HepG2 (cell line): ENCODE data around the gene WDR54. TPM values are rescaled to one million over a fixed set of nuclear protein-coding genes. Genes with fewer than 3 reads are reported as not detected.

Experiments
- ARHGAP35 ChIP-seq: sonication (generic); formaldehyde crosslinking; IDR thresholded peaks from 2 replicates; pipeline ENCODE4 v1.9.0; 2022; ENCODE audit warnings: mild to moderate bottlenecking, inconsistent platforms, moderate library complexity, missing genetic modification reagents, borderline replicate concordance
- CCDC6 ChIP-seq: sonication (generic); formaldehyde crosslinking; IDR thresholded peaks from 2 replicates; pipeline ENCODE4 v1.8.1; 2022; ENCODE audit warnings: mild to moderate bottlenecking, missing genetic modification reagents, moderate library complexity
- FLYWCH1 ChIP-seq: sonication (generic); formaldehyde crosslinking; IDR thresholded peaks from 2 replicates; pipeline ENCODE4 v1.8.1; 2023; ENCODE audit warnings: mild to moderate bottlenecking, missing genetic modification reagents
- HES4 ChIP-seq: sonication (generic); formaldehyde crosslinking; IDR thresholded peaks from 2 replicates; pipeline ENCODE4 v1.9.0; 2021; ENCODE audit warnings: mild to moderate bottlenecking, missing genetic modification reagents, borderline replicate concordance
- HINFP ChIP-seq: sonication (generic); formaldehyde crosslinking; IDR thresholded peaks from 2 replicates; pipeline ENCODE4 v1.4.0; 2020; ENCODE audit warnings: low read depth, mild to moderate bottlenecking, missing genetic modification reagents
- IRX3 ChIP-seq: sonication (generic); formaldehyde crosslinking; IDR thresholded peaks from 2 replicates; pipeline ENCODE4 v1.8.1; 2023; ENCODE audit warnings: mild to moderate bottlenecking, low read depth, missing genetic modification reagents, borderline replicate concordance
- RARA ChIP-seq: IDR thresholded peaks from 2 replicates; pipeline ENCODE4 v1.6.1; 2016; ENCODE audit warnings: missing genetic modification reagents, missing compliant biosample characterization
- REL ChIP-seq: sonication (generic); formaldehyde crosslinking; conservative IDR thresholded peaks from 2 replicates; pipeline ENCODE4 v1.8.0; 2022; ENCODE audit warnings: mild to moderate bottlenecking, missing genetic modification reagents, moderate library complexity
- SRSF9 ChIP-seq: fragments of 200-400 bp; formaldehyde crosslinking; IDR thresholded peaks from 2 replicates; pipeline ENCODE4 v1.6.1; 2018; ENCODE audit warnings: borderline replicate concordance, mild to moderate bottlenecking, low read depth, low read length; ENCODE audit not compliant: insufficient read depth, poor library complexity, severe bottlenecking
- TBP ChIP-seq: sonication (generic); formaldehyde crosslinking; IDR thresholded peaks from 2 replicates; pipeline ENCODE4 v1.5.0; 2020; ENCODE audit warnings: missing genetic modification reagents
- TCF7 ChIP-seq: sonication (generic); IDR thresholded peaks from 2 replicates; pipeline ENCODE4 v1.6.1; 2016; ENCODE audit warnings: antibody characterized with exemption, low read depth
- THAP9 ChIP-seq: sonication (generic); formaldehyde crosslinking; IDR thresholded peaks from 2 replicates; pipeline ENCODE4; 2020; ENCODE audit warnings: missing genetic modification reagents, mild to moderate bottlenecking, borderline replicate concordance
- THYN1 ChIP-seq: sonication (generic); formaldehyde crosslinking; IDR thresholded peaks from 2 replicates; pipeline ENCODE4 v1.8.1; 2023; ENCODE audit warnings: low read depth, mild to moderate bottlenecking, moderate library complexity, missing genetic modification reagents, borderline replicate concordance
- ZBTB42 ChIP-seq: sonication (generic); formaldehyde crosslinking; IDR thresholded peaks from 2 replicates; pipeline ENCODE4 v1.5.0; 2020; ENCODE audit warnings: mild to moderate bottlenecking, missing genetic modification reagents
- ZNF280D ChIP-seq: sonication (generic); formaldehyde crosslinking; IDR thresholded peaks from 2 replicates; pipeline ENCODE4 v1.5.1; 2020; ENCODE audit warnings: mild to moderate bottlenecking, missing genetic modification reagents
- ZNF580 ChIP-seq: IDR thresholded peaks from 2 replicates; pipeline ENCODE4 v1.6.1; 2016; ENCODE audit warnings: low read depth, borderline replicate concordance
- ZNF660 ChIP-seq: sonication (generic); formaldehyde crosslinking; IDR thresholded peaks from 2 replicates; pipeline ENCODE4 v1.5.1; 2020; ENCODE audit warnings: mild to moderate bottlenecking, low read depth, missing genetic modification reagents, borderline replicate concordance
- ZNF691 ChIP-seq: sonication (generic); formaldehyde crosslinking; IDR thresholded peaks from 2 replicates; pipeline ENCODE4 v1.4.0; 2020; ENCODE audit warnings: missing genetic modification reagents, low read depth, mild to moderate bottlenecking, borderline replicate concordance
- ZSCAN29 ChIP-seq: sonication (generic); formaldehyde crosslinking; conservative IDR thresholded peaks from 2 replicates; pipeline ENCODE4 v1.4.0; 2020; ENCODE audit warnings: mild to moderate bottlenecking, missing genetic modification reagents
- polyA plus RNA-seq, 8 experiments: library from polyadenylated mRNA; depleted of rRNA in 3 of 8; stranded (reverse) in 7 of 8; unstranded in 1 of 8; fragments of >200 nt; fragmentation: Illumina TruSeq in 4 of 8; extraction: Trizol in 4 of 8; gene quantifications; 2 replicates each; pipeline versions ENCODE4 v1.2.1 to v1.2.3, GENCODE V29; 2011 to 2016; ENCODE audit warnings: low read depth in 4 of 8, missing spikeins in 1 of 8, mixed read lengths in 1 of 8; ENCODE audit not compliant: insufficient read depth in 1 of 8
- total RNA-seq, 5 experiments: library from RNA; depleted of rRNA; stranded (reverse); fragments of >200 nt; fragmentation: Illumina TruSeq; extraction: Trizol; gene quantifications; 2 replicates each; pipeline ENCODE4 v1.2.3, GENCODE V29; 2016; ENCODE audit warnings: low read depth in 1 of 5

WDR54 gene
- total and polyA plus RNA-seq, 2 of the 13 experiments (the other 11 are each of a cell fraction or from before 2014, with no cell fraction given), result 2.0 to 17.3 TPM

GRCh38 chr2:74441690-74442482 is 20.4 kb downstream of the WDR54 start, which contains the start of gene RTKN (continued):
- TF ChIP-seq IRX3 (CRISPR knock-in tag), result no peak; the same call in 1 of the 2 replicates
- no peak for TF ChIP-seq FLYWCH1 (CRISPR knock-in tag)
- peak; percentile 77; the same call in 1 of the 2 replicates for TF ChIP-seq HES4 (CRISPR knock-in tag)
- peak; percentile 56 for TF ChIP-seq HINFP
- no peak; the same call in 1 of the 2 replicates for TF ChIP-seq THAP9
- TF ChIP-seq TBP, result no peak
- peak; percentile 44; the same call in 1 of the 2 replicates for TF ChIP-seq RARA
- TF ChIP-seq ZNF660 (CRISPR knock-in tag), result no peak
- TF ChIP-seq CCDC6, result peak; percentile 83; the same call in 1 of the 2 replicates
- no peak for TF ChIP-seq ZBTB42 (CRISPR knock-in tag)
- peak; percentile 93; the same call in 1 of the 2 replicates for TF ChIP-seq ZNF691 (CRISPR knock-in tag)
- TF ChIP-seq ZNF580 (CRISPR knock-in tag), result no peak; the same call in 1 of the 2 replicates
- TF ChIP-seq SRSF9, result no peak
- TF ChIP-seq REL (CRISPR knock-in tag), result peak; percentile 66; the same call in 1 of the 2 replicates
- TF ChIP-seq ZSCAN29, result peak; percentile 91
- 0 out of 2 replicates have a peak, but pooled peaks have one; percentile 2 for TF ChIP-seq THYN1 (CRISPR knock-in tag)
- no peak; the same call in 1 of the 2 replicates for TF ChIP-seq ARHGAP35 (CRISPR knock-in tag)
- TF ChIP-seq ZNF280D (CRISPR knock-in tag), result peak; percentile 94
- TF ChIP-seq TCF7, result no peak; the same call in 1 of the 2 replicates
